H9 (cell line): ENCODE data around the gene KCNH5. TPM values are rescaled to one million over a fixed set of nuclear protein-coding genes. Genes with fewer than 3 reads are reported as not detected.

Experiments
- DNase-seq: peaks from one replicate; pipeline ENCODE4 v3.0.0-alpha.2; 2017
- H2AFZ ChIP-seq: one replicate; pipeline ENCODE4 v1.6.1; 2013; ENCODE audit warnings: mild to moderate bottlenecking, low read length, control low read depth, moderate library complexity
- H2AK5ac ChIP-seq: 2 replicates; pipeline ENCODE4 v1.6.1; 2013; ENCODE audit warnings: low read length, control low read depth, mixed read lengths; ENCODE audit not compliant: insufficient read length
- H2BK120ac ChIP-seq: one replicate; pipeline ENCODE4 v1.6.1; 2013; ENCODE audit warnings: low read depth, mild to moderate bottlenecking, low read length, control low read depth, inconsistent platforms; ENCODE audit not compliant: poor library complexity, severe bottlenecking
- H2BK12ac ChIP-seq: 2 replicates; pipeline ENCODE4 v1.6.1; 2013; ENCODE audit warnings: low read length, control low read depth, mixed read lengths, low read depth; ENCODE audit not compliant: insufficient read length
- H2BK15ac ChIP-seq: 2 replicates; pipeline ENCODE4 v1.6.1; 2013; ENCODE audit warnings: low read depth, low read length, control low read depth
- H2BK20ac ChIP-seq: one replicate; pipeline ENCODE4 v1.6.1; 2013; ENCODE audit warnings: low read depth, mild to moderate bottlenecking, low read length, control low read depth, inconsistent platforms; ENCODE audit not compliant: poor library complexity, severe bottlenecking
- H2BK5ac ChIP-seq: 2 replicates; pipeline ENCODE4 v1.6.1; 2013; ENCODE audit warnings: low read length, control low read depth, mixed read lengths; ENCODE audit not compliant: insufficient read length
- H3K14ac ChIP-seq: 2 replicates; pipeline ENCODE4 v1.6.1; 2013; ENCODE audit warnings: low read length, control low read depth; ENCODE audit not compliant: insufficient read depth
- H3K18ac ChIP-seq: 2 replicates; pipeline ENCODE4 v1.6.1; 2013; ENCODE audit warnings: low read depth, mild to moderate bottlenecking, mixed read lengths, low read length, control low read depth; ENCODE audit not compliant: insufficient read length
- H3K23ac ChIP-seq: 2 replicates; pipeline ENCODE4 v1.6.1; 2013; ENCODE audit warnings: low read length, control low read depth, mixed read lengths, low read depth; ENCODE audit not compliant: insufficient read length
- H3K23me2 ChIP-seq: 2 replicates; pipeline ENCODE4 v1.6.1; 2013; ENCODE audit warnings: low read depth, mild to moderate bottlenecking, mixed read lengths, low read length, control low read depth; ENCODE audit not compliant: insufficient read length, poor library complexity, severe bottlenecking
- H3K27ac ChIP-seq: 2 replicates; pipeline ENCODE4 v1.5.1; 2013; ENCODE audit warnings: low read length, control low read depth, mixed read lengths, low read depth; ENCODE audit not compliant: insufficient read length
- H3K27me3 ChIP-seq: 2 replicates; pipeline ENCODE4 v1.6.1; 2013; ENCODE audit warnings: low read length, control low read depth, inconsistent platforms; ENCODE audit not compliant: insufficient read depth
- H3K4ac ChIP-seq: 2 replicates; pipeline ENCODE4 v1.6.1; 2013; ENCODE audit warnings: low read depth, mild to moderate bottlenecking, control low read depth, inconsistent platforms, low read length, moderate library complexity
- H3K4me1 ChIP-seq: 2 replicates; pipeline ENCODE4 v1.6.1; 2013; ENCODE audit warnings: low read length, control low read depth, inconsistent platforms; ENCODE audit not compliant: insufficient read depth
- H3K4me2 ChIP-seq: 2 replicates; pipeline ENCODE4 v1.6.1; 2013; ENCODE audit warnings: low read length, control low read depth, mixed read lengths; ENCODE audit not compliant: insufficient read length, insufficient read depth
- H3K56ac ChIP-seq: 2 replicates; pipeline ENCODE4 v1.6.1; 2013; ENCODE audit warnings: low read depth, mild to moderate bottlenecking, mixed read lengths, low read length, control low read depth; ENCODE audit not compliant: insufficient read length
- H3K79me1 ChIP-seq: 2 replicates; pipeline ENCODE4 v1.6.1; 2013; ENCODE audit warnings: low read depth, mild to moderate bottlenecking, moderate library complexity, low read length, control low read depth, inconsistent platforms; ENCODE audit not compliant: insufficient read depth, poor library complexity, severe bottlenecking
- H3K79me2 ChIP-seq: 2 replicates; pipeline ENCODE4 v1.6.1; 2013; ENCODE audit warnings: low read length, control low read depth, inconsistent platforms; ENCODE audit not compliant: insufficient read depth
- H3K9ac ChIP-seq: 2 replicates; pipeline ENCODE4 v1.6.1; 2013; ENCODE audit warnings: low read length, control low read depth, mixed read lengths; ENCODE audit not compliant: insufficient read length; ENCODE audit errors: extremely low read depth
- H3K9me3 ChIP-seq: one replicate; pipeline ENCODE4 v1.6.1; 2013; ENCODE audit warnings: low read depth, low read length, inconsistent platforms; ENCODE audit not compliant: control insufficient read depth
- H3T11ph ChIP-seq: one replicate; pipeline ENCODE4 v1.6.1; 2013; ENCODE audit warnings: mild to moderate bottlenecking, low read length, control low read depth, inconsistent platforms
- H4K20me1 ChIP-seq: one replicate; pipeline ENCODE4 v1.6.1; 2013; ENCODE audit not compliant: control insufficient read depth, insufficient read length, insufficient read depth
- H4K5ac ChIP-seq: 2 replicates; pipeline ENCODE4 v1.6.1; 2013; ENCODE audit warnings: low read depth, mild to moderate bottlenecking, mixed read lengths, low read length, control low read depth; ENCODE audit not compliant: insufficient read length
- H4K8ac ChIP-seq: replicated peaks from 2 replicates; pipeline ENCODE4 v1.6.1; 2013; ENCODE audit warnings: low read length, control low read depth, mixed read lengths, low read depth; ENCODE audit not compliant: insufficient read length
- H4K91ac ChIP-seq: 2 replicates; pipeline ENCODE4 v1.6.1; 2013; ENCODE audit warnings: low read depth, mild to moderate bottlenecking, moderate library complexity, mixed read lengths, low read length, control low read depth; ENCODE audit not compliant: insufficient read length
- H3K27ac Mint-ChIP-seq, 3 experiments: 2 replicates in 2 of 3; 3 replicates in 1 of 3; pipeline ENCODE4 v1.8.0; 2020 to 2021; ENCODE audit warnings: mixed read lengths in 3 of 3, mild to moderate bottlenecking in 1 of 3, moderate library complexity in 1 of 3
- H3K27me3 Mint-ChIP-seq: 2 replicates; pipeline ENCODE4 v1.8.0; 2021; ENCODE audit warnings: low read depth, mild to moderate bottlenecking, moderate library complexity, mixed read lengths
- H3K36me3 Mint-ChIP-seq, 3 experiments: 2 replicates in 2 of 3; 3 replicates in 1 of 3; pipeline ENCODE4 v1.8.0; 2020 to 2021; ENCODE audit warnings: low read depth in 3 of 3, mixed read lengths in 3 of 3; ENCODE audit not compliant: insufficient read depth in 1 of 3
- H3K4me1 Mint-ChIP-seq, 2 experiments: 2 replicates each; pipeline ENCODE4 v1.8.0; 2020; ENCODE audit warnings: mixed read lengths in 2 of 2
- H3K4me3 Mint-ChIP-seq, 2 experiments: 2 replicates in 1 of 2; 3 replicates in 1 of 2; pipeline ENCODE4 v1.8.0; 2020 to 2021; ENCODE audit warnings: mild to moderate bottlenecking in 2 of 2, mixed read lengths in 2 of 2, moderate library complexity in 1 of 2
- H3K9me3 Mint-ChIP-seq, 2 experiments: 2 replicates in 1 of 2; 3 replicates in 1 of 2; pipeline ENCODE4 v1.8.0; 2020; ENCODE audit warnings: mild to moderate bottlenecking in 2 of 2, mixed read lengths in 2 of 2, moderate library complexity in 1 of 2
- WGBS: extraction: QIAGEN DNeasy Blood & Tissue Kit; methylation state at CpG from one replicate; pipeline ENCODE4 v1.1.7; 2013; ENCODE audit warnings: missing lambda C conversion rate, low lambda C conversion rate, mixed read lengths; ENCODE audit not compliant: insufficient read length; ENCODE audit errors: extremely low coverage; 5-methylcytosine and 5-hydroxymethylcytosine counted together
- total RNA-seq: library from RNA; stranded (reverse); gene quantifications from 2 replicates; pipeline ENCODE4 v1.2.1, GENCODE V29; 2021
- TF ChIP-seq, protein P1 (sequence below): fragments of 200-600 bp; sonication (generic); conservative IDR thresholded peaks from 3 replicates; pipeline ENCODE4 v1.8.0; 2021; ENCODE audit warnings: antibody characterized with exemption, mild to moderate bottlenecking

The KCNH5 gene
- total RNA-seq, 1 experiment from 2014 or later: 0.42 TPM

DNA sequence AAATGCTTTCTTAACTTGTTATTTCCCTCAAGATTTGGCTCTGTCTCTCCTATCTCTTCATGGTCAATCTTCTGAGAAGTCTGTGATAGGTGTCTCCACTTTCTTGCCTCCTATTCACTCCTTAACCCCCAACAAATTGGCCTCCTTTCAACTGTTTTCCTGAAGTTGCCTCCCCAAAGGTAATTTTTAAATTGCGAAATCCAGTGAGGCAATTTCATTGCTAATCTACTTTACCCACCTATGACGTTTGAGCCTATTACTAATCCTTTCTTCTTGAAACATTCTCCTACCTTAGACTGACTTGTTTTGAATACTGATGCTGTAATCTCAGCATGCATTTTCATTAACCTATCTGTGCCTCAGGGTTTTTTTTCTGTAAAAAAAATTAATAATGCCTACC is 6.0 kb upstream of the KCNH5 start:
- H3K56ac ChIP-seq: no peak overlapping the region
- H2BK120ac ChIP-seq: no peak overlapping the region
- H3K23me2 ChIP-seq: peaks cover 6% of the 10 kb centered on the region
- no peak overlapping the region for H3K18ac ChIP-seq
- Mint-ChIP-seq H3K27ac (no peak overlapping the region), H3K36me3 (no peaks in the 10 kb centered on the region; a peak in 2 of 7 replicates), H3K4me3 (no peak overlapping the region), H3K4me1 (peaks cover 18 to 20% of the 10 kb centered on the region in 2 experiments), H3K9me3 (no peaks in the 10 kb centered on the region; a peak in 2 of 5 replicates), H3K27me3 (no peaks in the 10 kb centered on the region; the same call in 1 of the 2 replicates)
- no peaks in the 10 kb centered on the region for H3K79me1 ChIP-seq
- H2AFZ ChIP-seq: no peak overlapping the region
- no peak overlapping the region for H2AK5ac ChIP-seq
- TF ChIP-seq, protein P1, sequence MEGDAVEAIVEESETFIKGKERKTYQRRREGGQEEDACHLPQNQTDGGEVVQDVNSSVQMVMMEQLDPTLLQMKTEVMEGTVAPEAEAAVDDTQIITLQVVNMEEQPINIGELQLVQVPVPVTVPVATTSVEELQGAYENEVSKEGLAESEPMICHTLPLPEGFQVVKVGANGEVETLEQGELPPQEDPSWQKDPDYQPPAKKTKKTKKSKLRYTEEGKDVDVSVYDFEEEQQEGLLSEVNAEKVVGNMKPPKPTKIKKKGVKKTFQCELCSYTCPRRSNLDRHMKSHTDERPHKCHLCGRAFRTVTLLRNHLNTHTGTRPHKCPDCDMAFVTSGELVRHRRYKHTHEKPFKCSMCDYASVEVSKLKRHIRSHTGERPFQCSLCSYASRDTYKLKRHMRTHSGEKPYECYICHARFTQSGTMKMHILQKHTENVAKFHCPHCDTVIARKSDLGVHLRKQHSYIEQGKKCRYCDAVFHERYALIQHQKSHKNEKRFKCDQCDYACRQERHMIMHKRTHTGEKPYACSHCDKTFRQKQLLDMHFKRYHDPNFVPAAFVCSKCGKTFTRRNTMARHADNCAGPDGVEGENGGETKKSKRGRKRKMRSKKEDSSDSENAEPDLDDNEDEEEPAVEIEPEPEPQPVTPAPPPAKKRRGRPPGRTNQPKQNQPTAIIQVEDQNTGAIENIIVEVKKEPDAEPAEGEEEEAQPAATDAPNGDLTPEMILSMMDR: no peak
- no peaks in the 10 kb centered on the region for H3K9me3 ChIP-seq
- no peak overlapping the region for H2BK20ac ChIP-seq
- H4K20me1 ChIP-seq: no peaks in the 10 kb centered on the region
- no peak for DNase-seq
- H4K8ac ChIP-seq: no peak overlapping the region
- H3T11ph ChIP-seq: no peak overlapping the region
- H3K9ac ChIP-seq: no peak overlapping the region
- peaks cover 10% of the 10 kb centered on the region; the same call in 1 of the 2 replicates for H3K27me3 ChIP-seq
- no peak overlapping the region for H4K5ac ChIP-seq
- H2BK15ac ChIP-seq: no peak overlapping the region
- H2BK12ac ChIP-seq: no peak overlapping the region
- no peak overlapping the region for H2BK5ac ChIP-seq
- H3K4ac ChIP-seq: no peak overlapping the region
- H3K14ac ChIP-seq: no peak overlapping the region
- H3K27ac ChIP-seq: no peak overlapping the region
- H3K79me2 ChIP-seq: no peaks in the 10 kb centered on the region
- H4K91ac ChIP-seq: no peak overlapping the region
- WGBS: no CpG with 5 or more reads among the region's 2 CpGs
- no peaks in the 10 kb centered on the region for H3K4me1 ChIP-seq
- H3K23ac ChIP-seq: no peak overlapping the region
- no peak overlapping the region for H3K4me2 ChIP-seq
